H1 (cell line): ENCODE data around the gene ASB11. TPM values are rescaled to one million over a fixed set of nuclear protein-coding genes. Genes with fewer than 3 reads are reported as not detected.

Experiments
- CTCF ChIA-PET: fragments of 300-600 bp; sonication (Branson Sonifier 250); formaldehyde crosslinking; loops from one replicate; lab custom pipeline; 2021; ENCODE audit not compliant: partially characterized antibody; lab: Charles Lee
- POLR2A ChIA-PET: fragments of 300-600 bp; sonication (Branson Sonifier 250); formaldehyde crosslinking; loops from one replicate; lab custom pipeline; 2021; ENCODE audit warnings: inconsistent platforms; ENCODE audit not compliant: partially characterized antibody; lab: Charles Lee
- DNase-seq, 2 experiments: peaks; one replicate each; pipeline versions ENCODE4 v3.0.0 to v3.0.0-alpha.2; 2010 to 2022; ENCODE audit warnings: low spot score in 2 of 2, low read depth in 1 of 2, mixed read lengths in 1 of 2
- FAIRE-seq: peaks from 2 replicates; lab custom pipeline; 2011; peaks lifted over from hg19 to GRCh38; lab: Jason Lieb, UNC
- H2AFZ ChIP-seq: 2 replicates; pipeline ENCODE4 v1.8.1; 2012; ENCODE audit warnings: low read length, inconsistent platforms
- H2AK5ac ChIP-seq: 2 replicates; pipeline ENCODE4 v1.6.1; 2013; ENCODE audit warnings: low read depth, low read length
- H2BK120ac ChIP-seq: replicated peaks from 2 replicates; pipeline ENCODE3; 2013; ENCODE audit warnings: low read depth, low read length, inconsistent platforms
- H2BK12ac ChIP-seq: 2 replicates; pipeline ENCODE4 v1.6.1; 2013; ENCODE audit warnings: low read depth, low read length
- H2BK15ac ChIP-seq: 2 replicates; pipeline ENCODE4 v1.6.1; 2013; ENCODE audit warnings: low read length
- H2BK20ac ChIP-seq: 2 replicates; pipeline ENCODE4 v1.6.1; 2013; ENCODE audit warnings: low read length
- H2BK5ac ChIP-seq: 2 replicates; pipeline ENCODE4 v1.6.1; 2013; ENCODE audit warnings: low read depth, low read length
- H3K14ac ChIP-seq: 2 replicates; pipeline ENCODE4 v1.6.1; 2013; ENCODE audit warnings: inconsistent platforms; ENCODE audit not compliant: insufficient read length
- H3K18ac ChIP-seq: 2 replicates; pipeline ENCODE4 v1.6.1; 2013; ENCODE audit warnings: low read length; ENCODE audit errors: extremely low read depth
- H3K23ac ChIP-seq: 2 replicates; pipeline ENCODE4 v1.6.1; 2013; ENCODE audit warnings: inconsistent platforms; ENCODE audit not compliant: insufficient read length
- H3K23me2 ChIP-seq: 2 replicates; pipeline ENCODE4 v1.6.1; 2013; ENCODE audit warnings: low read depth, low read length
- H3K27ac ChIP-seq: 2 replicates; pipeline ENCODE4 v1.6.1; 2011; ENCODE audit warnings: low read depth, low read length, inconsistent platforms
- H3K27me3 ChIP-seq, 4 experiments: replicated peaks in 1 of 4; 1 replicate in 1 of 4; 2 replicates in 3 of 4; pipeline versions ENCODE4 v1.6.1 to v1.8.1; 2011 to 2013; ENCODE audit warnings: low read length in 3 of 4, mild to moderate bottlenecking in 3 of 4, inconsistent platforms in 2 of 4, mixed read lengths in 2 of 4, moderate library complexity in 1 of 4; ENCODE audit not compliant: control insufficient read depth in 3 of 4, insufficient read depth in 3 of 4; ENCODE audit errors: extremely low read depth in 1 of 4
- H3K36me3 ChIP-seq, 4 experiments: 2 replicates each; pipeline versions ENCODE4 v1.6.1 to v1.8.1; 2011 to 2013; ENCODE audit warnings: mild to moderate bottlenecking in 4 of 4, low read length in 3 of 4, moderate library complexity in 2 of 4, control low read depth in 1 of 4, inconsistent platforms in 1 of 4; ENCODE audit not compliant: insufficient read depth in 4 of 4, control insufficient read depth in 2 of 4
- H3K4ac ChIP-seq: replicated peaks from 2 replicates; pipeline ENCODE3; 2013; ENCODE audit warnings: low read length, low read depth, mixed read lengths, inconsistent platforms; ENCODE audit not compliant: insufficient read length
- H3K4me1 ChIP-seq, 4 experiments: replicated peaks in 1 of 4; 1 replicate in 1 of 4; 2 replicates in 3 of 4; pipeline versions ENCODE4 v1.6.1 to v1.8.1; 2011 to 2013; ENCODE audit warnings: low read length in 3 of 4, inconsistent platforms in 2 of 4, mixed read lengths in 1 of 4; ENCODE audit not compliant: insufficient read depth in 4 of 4, control insufficient read depth in 3 of 4
- H3K4me2 ChIP-seq, 2 experiments: 2 replicates each; pipeline versions ENCODE4 v1.6.1 to v1.8.1; 2011 to 2013; ENCODE audit warnings: low read depth in 2 of 2, low read length in 2 of 2, control low read depth in 1 of 2, inconsistent platforms in 1 of 2, mild to moderate bottlenecking in 1 of 2; ENCODE audit not compliant: insufficient read depth in 1 of 2
- H3K4me3 ChIP-seq, 4 experiments: fragments of 200-600, 300-600 bp in 1 of 4; sonication (generic), shearing (Covaris generic), sonication (Bioruptor Twin) in 1 of 4; 2 replicates each; pipeline versions ENCODE4 v1.5.1 to v1.8.1; 2011 to 2016; ENCODE audit warnings: low read length in 4 of 4, low read depth in 3 of 4, control low read depth in 2 of 4, inconsistent platforms in 2 of 4, mild to moderate bottlenecking in 2 of 4, mixed read lengths in 1 of 4, moderate library complexity in 1 of 4; ENCODE audit not compliant: insufficient read depth in 2 of 4; ENCODE audit errors: extremely low read depth in 1 of 4
- H3K56ac ChIP-seq: replicated peaks from 2 replicates; pipeline ENCODE3; 2013; ENCODE audit warnings: low read depth, mild to moderate bottlenecking, mixed read lengths, low read length, inconsistent platforms; ENCODE audit not compliant: insufficient read length
- H3K79me1 ChIP-seq: 2 replicates; pipeline ENCODE4 v1.6.1; 2013; ENCODE audit warnings: low read depth, low read length, control low read depth
- H3K79me2 ChIP-seq, 2 experiments: 2 replicates each; pipeline versions ENCODE4 v1.6.1 to v1.8.1; 2012 to 2013; ENCODE audit warnings: low read length in 2 of 2, mild to moderate bottlenecking in 2 of 2, inconsistent platforms in 1 of 2; ENCODE audit not compliant: insufficient read depth in 2 of 2, control insufficient read depth in 1 of 2
- H3K9ac ChIP-seq, 4 experiments: replicated peaks in 1 of 4; 1 replicate in 1 of 4; 2 replicates in 3 of 4; pipeline versions ENCODE4 v1.6.1 to v1.8.1; 2011 to 2013; ENCODE audit warnings: low read depth in 3 of 4, low read length in 3 of 4, control low read depth in 2 of 4, mild to moderate bottlenecking in 2 of 4, moderate library complexity in 2 of 4, inconsistent platforms in 1 of 4; ENCODE audit errors: extremely low read depth in 1 of 4
- H3K9me3 ChIP-seq, 2 experiments: 2 replicates each; pipeline versions ENCODE4 v1.6.1 to v1.8.1; 2012 to 2013; ENCODE audit warnings: mild to moderate bottlenecking in 2 of 2, moderate library complexity in 2 of 2, control low read depth in 1 of 2, inconsistent platforms in 1 of 2, low read depth in 1 of 2, low read length in 1 of 2, mixed read lengths in 1 of 2; ENCODE audit not compliant: insufficient read depth in 2 of 2
- H4K20me1 ChIP-seq, 2 experiments: replicated peaks in 1 of 2; 2 replicates each; pipeline versions ENCODE3 to v1.8.1; 2011 to 2013; ENCODE audit warnings: inconsistent platforms in 2 of 2, low read length in 2 of 2, mild to moderate bottlenecking in 1 of 2; ENCODE audit not compliant: insufficient read depth in 2 of 2, control insufficient read depth in 1 of 2
- H4K5ac ChIP-seq: 2 replicates; pipeline ENCODE4 v1.6.1; 2013; ENCODE audit warnings: low read length, low read depth, mixed read lengths, inconsistent platforms; ENCODE audit not compliant: insufficient read length
- H4K8ac ChIP-seq: 2 replicates; pipeline ENCODE4 v1.8.0; 2013; ENCODE audit warnings: mild to moderate bottlenecking, moderate library complexity, low read length, inconsistent platforms; ENCODE audit not compliant: insufficient read depth; ENCODE audit errors: extremely low read depth
- H4K91ac ChIP-seq: replicated peaks from 2 replicates; pipeline ENCODE3; 2013; ENCODE audit warnings: low read length, mixed read lengths, inconsistent platforms; ENCODE audit not compliant: insufficient read length
- CREB1 ChIP-seq: IDR thresholded peaks from 2 replicates; pipeline ENCODE4 v1.6.1; 2012; ENCODE audit warnings: inconsistent platforms
- CTBP2 ChIP-seq: IDR thresholded peaks from 2 replicates; pipeline ENCODE4 v1.7.0; 2011; ENCODE audit warnings: borderline replicate concordance, mild to moderate bottlenecking, moderate library complexity, mixed read lengths, low read length; ENCODE audit not compliant: insufficient read depth, insufficient read length
- FOSL1 ChIP-seq: IDR thresholded peaks from 2 replicates; pipeline ENCODE4 v1.6.1; 2011; ENCODE audit warnings: mild to moderate bottlenecking, low read depth, low read length, moderate library complexity; ENCODE audit not compliant: insufficient read depth
- GABPA ChIP-seq: IDR thresholded peaks from 2 replicates; pipeline ENCODE4 v1.6.1; 2011; ENCODE audit warnings: mild to moderate bottlenecking, low read length, moderate library complexity, borderline replicate concordance; ENCODE audit not compliant: insufficient read depth
- KDM4A ChIP-seq: IDR thresholded peaks from one replicate; pipeline ENCODE4 v1.7.1; 2012; ENCODE audit warnings: low read depth, mild to moderate bottlenecking, moderate library complexity, low read length, inconsistent platforms; ENCODE audit not compliant: severe bottlenecking
- KDM5A ChIP-seq: fragments of 200-600 bp; IDR thresholded peaks from 2 replicates; pipeline ENCODE4 v1.7.1; 2012; ENCODE audit warnings: mild to moderate bottlenecking, low read length, inconsistent platforms, mixed read lengths
- RNF2 ChIP-seq: fragments of 200-900, 300-1000 bp; sonication (generic); IDR thresholded peaks from 2 replicates; pipeline ENCODE4 v1.7.1; 2016; ENCODE audit warnings: borderline replicate concordance, low read depth, mild to moderate bottlenecking, antibody characterized with exemption, low read length; ENCODE audit not compliant: poor library complexity, severe bottlenecking; ENCODE audit errors: missing control alignments
- SAP30 ChIP-seq: fragments of 300-600 bp; sonication (generic); IDR thresholded peaks from 2 replicates; pipeline ENCODE4 v1.7.1; 2012; ENCODE audit warnings: low read length, moderate library complexity, mild to moderate bottlenecking, inconsistent platforms; ENCODE audit not compliant: insufficient read depth, insufficient replicate concordance
- SIN3A ChIP-seq, 2 experiments: IDR thresholded peaks in 1 of 2; conservative IDR thresholded peaks in 1 of 2; 2 replicates each; pipeline ENCODE4 v1.6.1; 2011 to 2012; ENCODE audit warnings: low read length in 2 of 2, improper control_type of control experiment in 1 of 2, low read depth in 1 of 2, mild to moderate bottlenecking in 1 of 2
- SUZ12 ChIP-seq: fragments of 200-600 bp; sonication (generic); IDR thresholded peaks from 2 replicates; pipeline ENCODE4 v1.6.1; 2012; ENCODE audit warnings: mild to moderate bottlenecking, inconsistent platforms, low read length, moderate library complexity, mixed read lengths
- TBP ChIP-seq: IDR thresholded peaks from 2 replicates; pipeline ENCODE4 v1.6.1; 2011; ENCODE audit warnings: low read depth, low read length, improper control_type of control experiment
- YY1 ChIP-seq: IDR thresholded peaks from 2 replicates; pipeline ENCODE4 v1.6.1; 2011; ENCODE audit warnings: low read depth, mild to moderate bottlenecking, low read length
- WGBS, 2 experiments: shearing (Covaris generic) in 1 of 2; methylation state at CpG; one replicate each; pipeline versions ENCODE4 v1.1.6 to v1.1.7; 2013 to 2015; ENCODE audit warnings: low lambda C conversion rate in 2 of 2, mixed read lengths in 2 of 2, inconsistent platforms in 1 of 2, low coverage in 1 of 2, missing lambda C conversion rate in 1 of 2; ENCODE audit not compliant: insufficient replicate concordance in 2 of 2, insufficient coverage in 1 of 2, insufficient read length in 1 of 2; ENCODE audit errors: extremely low coverage in 1 of 2, missing lambda C conversion rate in 1 of 2; 5-methylcytosine and 5-hydroxymethylcytosine counted together
- polyA plus RNA-seq, 7 experiments: library from polyadenylated mRNA; depleted of rRNA in 3 of 7; stranded (reverse) in 5 of 7; unstranded in 2 of 7; fragments of >200 nt in 5 of 7; fragments of 200-250 nt in 2 of 7; gene quantifications; 1 replicate in 5 of 7; 2 replicates in 1 of 7; 4 replicates in 1 of 7; pipeline versions ENCODE4 v1.2.1 to v1.2.3, GENCODE V29; 2011 to 2013; ENCODE audit warnings: missing spikeins in 2 of 7, mixed read lengths in 2 of 7
- total RNA-seq: library from RNA; stranded (reverse); fragmentation: NEBNext Ultra II Directional; extraction: Animal tissue kit (Norgen Biotek cat#: 25700); gene quantifications from 2 replicates; pipeline ENCODE4 v1.2.1, GENCODE V29; 2021

The ASB11 gene
- total and polyA plus RNA-seq, 2 of the 8 experiments (the other 6 are each of a cell fraction or from before 2014, with no cell fraction given): not detected

GRCh38 chrX:15336023-15336413 is 20.6 kb upstream of the ASB11 start:
- Histone ChIP-seq H2AK5ac (no peak overlapping the region), H3K27ac (no peak overlapping the region), H3K4me1 (no peaks in the 10 kb centered on the region), H2BK5ac (no peak overlapping the region), H4K91ac (no peak overlapping the region), H3K36me3 (peaks cover 0 to 13% (median 4%) of the 10 kb centered on the region in 4 experiments; a peak in 3 of 8 replicates), H3K23ac (no peak overlapping the region), H4K5ac (no peak overlapping the region), H3K4ac (no peak overlapping the region), H2BK20ac (no peak overlapping the region), H2AFZ (peak overlapping the region; percentile 62), H3K79me2 (peaks cover 0 to 6% of the 10 kb centered on the region in 2 experiments; a peak in 2 of 4 replicates), H3K4me3 (peak overlapping the region; percentile 51 to 85 (median 60)), H2BK120ac (no peak overlapping the region), H3K4me2 (peak overlapping the region; percentile 82 to 83), H3K56ac (no peak overlapping the region), H4K20me1 (no peaks in the 10 kb centered on the region), H2BK15ac (no peak overlapping the region), H4K8ac (no peak overlapping the region), H3K9ac (no peak overlapping the region; a peak in 1 of 7 replicates), H3K9me3 (no peaks in the 10 kb centered on the region), H3K79me1 (no peaks in the 10 kb centered on the region), H3K14ac (no peak overlapping the region), H3K18ac (no peak overlapping the region), H3K23me2 (0 out of 2 replicates have a peak, but pooled peaks cover 2% of the 10 kb centered on the region), H3K27me3 (no peaks in the 10 kb centered on the region), H2BK12ac (no peak overlapping the region)
- 4% methylated on average over 10 of the region's 10 CpGs; no CpG with 5 or more reads in 1 of the 2 experiments for WGBS, 2 experiments
- ChIA-PET CTCF (no interaction called here), POLR2A (no interaction called here)
- no peak for DNase-seq
- no peak for FAIRE-seq
- TF ChIP-seq SAP30 (no peak), SUZ12 (no peak), TBP (no peak), CTBP2 (no peak), KDM4A (peak; percentile 11), GABPA (no peak), KDM5A (no peak), RNF2 (no peak), SIN3A (conservative IDR thresholded peaks at IDR 0.05 in 1 of 2, IDR thresholded peaks at IDR 0.05 in 1 of 2; ENCODE audit: low read depth in 1 of 2, low read length in 2 of 2) (peak in 1 of 2 experiments; percentile 6; a peak in 1 of 4 replicates), CREB1 (peak; percentile 48; the same call in 1 of the 2 replicates), FOSL1 (no peak), YY1 (0 out of 2 replicates have a peak, but pooled peaks have one; percentile 30)
